ENCODE results near the gene SREK1.
A peak's percentile ranks its signal among the peaks of the same experiment; 100 is the strongest.

SREK1 gene

GRCh38 chr5:66143473-66144073, 527 bp upstream of the SREK1 start:
- no peak for DNase-seq (ENCODE audit: low read depth in 1 of 2, low spot score in 1 of 2)
- H3K27me3 ChIP-seq (ENCODE audit: insufficient read depth, poor library complexity, severe bottlenecking), result no peaks in the 10 kb centered on the region
- peak overlapping the region; percentile 99 for H3K27ac ChIP-seq (replicated peaks)
- peak overlapping the region; percentile 55 for H3K4me3 ChIP-seq (replicated peaks; ENCODE audit: insufficient read depth, low read length)
- TF ChIP-seq GABPA (IDR thresholded peaks at IDR 0.05; ENCODE audit: low read depth), result peak; percentile 44; the same call in 1 of the 2 replicates
- TF ChIP-seq REST (IDR thresholded peaks at IDR 0.05; ENCODE audit: insufficient replicate concordance, low read depth), result no peak

GRCh38 chr5:66144834-66145390, 812 bp downstream of the SREK1 start:
- TF ChIP-seq REST (IDR thresholded peaks at IDR 0.05; ENCODE audit: insufficient replicate concordance, low read depth), result no peak
- no peak for TF ChIP-seq SPI1 (IDR thresholded peaks at IDR 0.05; ENCODE audit: borderline replicate concordance, low read depth)
- TF ChIP-seq GABPA (IDR thresholded peaks at IDR 0.05; ENCODE audit: low read depth), result no peak
- no peak for TF ChIP-seq POLR2AphosphoS5 (IDR thresholded peaks at IDR 0.05; ENCODE audit: low read depth)
- no peak for TF ChIP-seq CTCF (IDR thresholded peaks at IDR 0.05; ENCODE audit: insufficient read depth, low read length)
- DNase-seq (ENCODE audit: low read depth in 1 of 2, low spot score in 1 of 2), result no peak
- Histone ChIP-seq H3K27me3 (ENCODE audit: insufficient read depth, poor library complexity, severe bottlenecking) (no peaks in the 10 kb centered on the region), H3K4me3 (replicated peaks; ENCODE audit: insufficient read depth, low read length) (peak overlapping the region; percentile 55), H3K27ac (replicated peaks) (peak overlapping the region; percentile 99)

- Histone ChIP-seq H3K27ac (replicated peaks) (peak overlapping the region; percentile 99), H3K4me3 (replicated peaks; ENCODE audit: insufficient read depth, low read length) (peak overlapping the region; percentile 55), H3K27me3 (ENCODE audit: insufficient read depth, poor library complexity, severe bottlenecking) (no peaks in the 10 kb centered on the region)
- DNase-seq (ENCODE audit: low read depth in 1 of 2, low spot score in 1 of 2), result no peak
- no peak for TF ChIP-seq SPI1 (IDR thresholded peaks at IDR 0.05; ENCODE audit: borderline replicate concordance, low read depth)
- TF ChIP-seq POLR2AphosphoS5 (IDR thresholded peaks at IDR 0.05; ENCODE audit: low read depth), result no peak
- no peak for TF ChIP-seq REST (IDR thresholded peaks at IDR 0.05; ENCODE audit: insufficient replicate concordance, low read depth)
- TF ChIP-seq GABPA (IDR thresholded peaks at IDR 0.05; ENCODE audit: low read depth), result no peak
- no peak for TF ChIP-seq CTCF (IDR thresholded peaks at IDR 0.05; ENCODE audit: insufficient read depth, low read length)
These were observed 1.6 kb downstream of the SREK1 start for GRCh38 chr5:66145737-66146136.

All from HL-60 (cell line).